ENCODE measurements around the gene ORM1. TPM values are rescaled to one million over a fixed set of nuclear protein-coding genes. Genes with fewer than 3 reads are reported as not detected.
A peak's percentile ranks its signal among the peaks of the same experiment; 100 is the strongest.

ORM1 gene
- total RNA-seq, 1 experiment from 2014 or later, result not detected

DNA sequence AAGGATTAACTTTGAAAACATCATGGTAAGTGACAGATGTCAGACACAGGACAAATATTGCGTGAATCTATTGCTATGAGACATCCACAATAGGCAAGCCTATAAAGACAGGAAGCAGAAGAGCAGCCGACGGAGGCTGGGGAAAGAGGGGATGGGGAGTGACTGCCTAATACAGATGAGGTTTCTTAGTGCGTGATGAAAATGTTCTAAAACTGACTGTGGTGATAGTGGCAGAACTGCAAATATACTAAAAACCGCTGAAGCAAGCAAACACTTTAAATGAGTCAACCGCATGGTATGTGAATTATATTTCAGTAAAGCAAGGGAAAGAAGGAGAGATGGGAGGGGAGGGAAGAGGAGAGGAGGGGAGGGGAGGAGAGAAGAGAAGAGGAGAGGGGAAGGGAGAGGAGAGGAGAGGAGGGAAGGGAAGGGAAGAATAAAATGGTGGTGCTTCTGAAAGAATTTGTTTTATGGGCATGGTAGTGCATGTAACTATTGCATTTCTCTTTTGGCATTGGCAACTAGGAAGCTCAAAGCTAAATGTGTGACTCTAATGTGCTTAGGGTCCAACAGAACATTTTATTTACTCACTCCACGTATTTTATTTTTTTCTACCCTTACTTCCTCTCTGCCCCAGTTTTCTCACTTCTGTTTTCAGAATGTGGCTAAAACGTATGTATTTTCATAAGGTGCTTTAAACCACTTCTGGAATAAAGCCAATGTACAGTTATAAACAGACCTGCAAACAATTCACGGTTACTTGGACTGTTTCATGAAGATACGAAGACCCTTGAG lies 43.6 kb downstream of the ORM1 start:
- POLR2A ChIA-PET (ENCODE audit: unreplicated experiment), result no interaction called here
- H3K4me1 ChIP-seq (replicated peaks; ENCODE audit: insufficient read depth), result peaks cover 38% of the 10 kb centered on the region
- H3K79me2 ChIP-seq (ENCODE audit: low read depth), result no peaks in the 10 kb centered on the region
- H3K4me2 ChIP-seq, result peak overlapping the region; percentile 35
- no peaks in the 10 kb centered on the region for H3K9me3 ChIP-seq (ENCODE audit: insufficient read depth, low read depth)
- intact Hi-C loops (cut with micrococcal nuclease; ENCODE audit: unreplicated experiment), result no loop called here
- CTCF ChIA-PET, result interaction anchor here (0.6 kb wide), 1 partner anchor 385 kb away, joined by 11 read pairs; no protein-coding TSS in a partner anchor
- peak overlapping the region; percentile 12; the same call in 1 of the 2 replicates for H3K27ac ChIP-seq
- no peaks in the 10 kb centered on the region for H3K36me3 ChIP-seq (ENCODE audit: low read depth)
- no peak overlapping the region for H2AFZ ChIP-seq
- H4K20me1 ChIP-seq (ENCODE audit: insufficient read depth), result no peaks in the 10 kb centered on the region
- peaks cover 34% of the 10 kb centered on the region; the same call in 1 of the 2 replicates for H3F3A ChIP-seq (ENCODE audit: insufficient read depth, low read depth)
- no peaks in the 10 kb centered on the region for H3K27me3 ChIP-seq (ENCODE audit: insufficient read depth, low read depth)
- peak in 1 of 2 experiments; percentile 68 for DNase-seq
- no peak for TF ChIP-seq EZH2 (IDR thresholded peaks at IDR 0.05; ENCODE audit: low read depth)
- TF ChIP-seq, protein P1, sequence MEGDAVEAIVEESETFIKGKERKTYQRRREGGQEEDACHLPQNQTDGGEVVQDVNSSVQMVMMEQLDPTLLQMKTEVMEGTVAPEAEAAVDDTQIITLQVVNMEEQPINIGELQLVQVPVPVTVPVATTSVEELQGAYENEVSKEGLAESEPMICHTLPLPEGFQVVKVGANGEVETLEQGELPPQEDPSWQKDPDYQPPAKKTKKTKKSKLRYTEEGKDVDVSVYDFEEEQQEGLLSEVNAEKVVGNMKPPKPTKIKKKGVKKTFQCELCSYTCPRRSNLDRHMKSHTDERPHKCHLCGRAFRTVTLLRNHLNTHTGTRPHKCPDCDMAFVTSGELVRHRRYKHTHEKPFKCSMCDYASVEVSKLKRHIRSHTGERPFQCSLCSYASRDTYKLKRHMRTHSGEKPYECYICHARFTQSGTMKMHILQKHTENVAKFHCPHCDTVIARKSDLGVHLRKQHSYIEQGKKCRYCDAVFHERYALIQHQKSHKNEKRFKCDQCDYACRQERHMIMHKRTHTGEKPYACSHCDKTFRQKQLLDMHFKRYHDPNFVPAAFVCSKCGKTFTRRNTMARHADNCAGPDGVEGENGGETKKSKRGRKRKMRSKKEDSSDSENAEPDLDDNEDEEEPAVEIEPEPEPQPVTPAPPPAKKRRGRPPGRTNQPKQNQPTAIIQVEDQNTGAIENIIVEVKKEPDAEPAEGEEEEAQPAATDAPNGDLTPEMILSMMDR (conservative IDR thresholded peaks at IDR 0.05), result no peak
- no peaks in the 10 kb centered on the region for H3K9me2 ChIP-seq (ENCODE audit: insufficient read depth)
- no TSS peak for BruUV-seq (replicated peaks)
- no peak overlapping the region for H3K4me3 ChIP-seq

- BruUV-seq (replicated peaks), result no TSS peak
These were observed 44.5 kb downstream of the ORM1 start for GRCh38 chr9:114367366-114367765.

DNA sequence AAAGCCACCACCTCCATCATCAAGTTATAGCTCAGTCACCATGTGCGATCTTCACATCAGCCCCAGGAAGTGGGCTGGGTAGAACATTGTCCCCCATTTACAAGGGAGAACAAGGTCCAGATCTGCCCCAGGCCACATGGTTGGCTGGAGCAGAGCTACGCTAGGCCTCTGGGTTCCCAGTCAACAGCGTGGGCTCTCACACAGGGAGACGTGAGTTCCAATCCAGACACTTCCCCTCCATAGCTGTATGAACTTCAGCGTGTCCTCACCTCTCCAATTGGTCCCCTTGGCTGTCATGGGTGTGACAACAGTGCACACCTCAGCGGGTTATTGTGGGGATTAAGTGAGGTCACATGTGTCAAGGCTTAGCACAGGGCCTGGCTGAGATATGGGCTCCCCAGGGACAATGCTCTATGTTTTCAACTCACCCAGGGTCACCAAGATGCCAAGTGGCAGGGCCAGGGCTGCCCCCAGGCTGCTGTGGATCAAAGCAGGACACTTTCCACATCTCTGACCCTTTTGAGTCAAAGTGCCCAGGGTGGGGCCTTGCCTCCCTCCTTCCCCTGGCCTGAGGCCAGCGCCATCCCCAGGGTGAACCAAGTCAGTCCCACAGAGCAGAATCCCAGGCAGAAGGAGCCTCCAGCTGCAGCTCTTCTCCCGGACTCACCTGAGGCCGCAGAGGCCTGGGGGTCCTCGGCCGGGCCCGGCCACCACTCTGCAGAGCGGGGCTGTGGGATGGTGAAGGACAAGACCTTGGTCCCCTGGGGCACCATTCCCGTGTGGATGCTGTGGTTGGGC lies 45.1 kb downstream of the ORM1 start:
- no TSS peak for BruUV-seq (replicated peaks)
- intact Hi-C loops (cut with micrococcal nuclease; ENCODE audit: unreplicated experiment), result no loop called here
- DNase-seq, result no peak
- CTCF ChIA-PET, result no interaction called here
- Histone ChIP-seq H3K4me1 (replicated peaks; ENCODE audit: insufficient read depth) (peaks cover 38% of the 10 kb centered on the region), H3K4me2 (no peak overlapping the region), H3K79me2 (ENCODE audit: low read depth) (no peaks in the 10 kb centered on the region), H3K27me3 (ENCODE audit: insufficient read depth, low read depth) (no peaks in the 10 kb centered on the region), H4K20me1 (ENCODE audit: insufficient read depth) (no peaks in the 10 kb centered on the region), H3K9me3 (ENCODE audit: insufficient read depth, low read depth) (no peaks in the 10 kb centered on the region), H2AFZ (no peak overlapping the region), H3K27ac (no peak overlapping the region), H3K9me2 (ENCODE audit: insufficient read depth) (no peaks in the 10 kb centered on the region), H3K4me3 (no peak overlapping the region), H3K36me3 (ENCODE audit: low read depth) (no peaks in the 10 kb centered on the region), H3F3A (ENCODE audit: insufficient read depth, low read depth) (peaks cover 34% of the 10 kb centered on the region; the same call in 1 of the 2 replicates)
- POLR2A ChIA-PET (ENCODE audit: unreplicated experiment), result no interaction called here
- TF ChIP-seq, protein P1 (conservative IDR thresholded peaks at IDR 0.05), result no peak
- no peak for TF ChIP-seq EZH2 (IDR thresholded peaks at IDR 0.05; ENCODE audit: low read depth)

More at GRCh38 chr9:114367366-114367765, 44.5 kb downstream of the ORM1 start:
- Histone ChIP-seq H3K4me3 (no peak overlapping the region), H3F3A (ENCODE audit: insufficient read depth, low read depth) (peaks cover 34% of the 10 kb centered on the region; the same call in 1 of the 2 replicates), H3K9me3 (ENCODE audit: insufficient read depth, low read depth) (no peaks in the 10 kb centered on the region), H3K27me3 (ENCODE audit: insufficient read depth, low read depth) (no peaks in the 10 kb centered on the region), H3K4me2 (no peak overlapping the region; the same call in 1 of the 2 replicates), H4K20me1 (ENCODE audit: insufficient read depth) (no peaks in the 10 kb centered on the region), H3K79me2 (ENCODE audit: low read depth) (no peaks in the 10 kb centered on the region), H3K27ac (no peak overlapping the region), H3K36me3 (ENCODE audit: low read depth) (no peaks in the 10 kb centered on the region), H3K4me1 (replicated peaks; ENCODE audit: insufficient read depth) (peaks cover 38% of the 10 kb centered on the region), H3K9me2 (ENCODE audit: insufficient read depth) (no peaks in the 10 kb centered on the region), H2AFZ (no peak overlapping the region)
- intact Hi-C loops (cut with micrococcal nuclease; ENCODE audit: unreplicated experiment), result no loop called here
- TF ChIP-seq EZH2 (IDR thresholded peaks at IDR 0.05; ENCODE audit: low read depth), result no peak
- TF ChIP-seq, protein P1 (conservative IDR thresholded peaks at IDR 0.05), result no peak
- ChIA-PET CTCF (no interaction called here), POLR2A (ENCODE audit: unreplicated experiment) (no interaction called here)
- no peak for DNase-seq

Measured in PC-9 (cell line).